Ovary (tissue), 9 donors: ENCODE data around the gene RASSF9. TPM values are rescaled to one million over a fixed set of nuclear protein-coding genes. Genes with fewer than 3 reads are reported as not detected.

Experiments used
- DNase-seq, 5 donors: peaks; one replicate each; pipeline ENCODE4 v3.0.0-alpha.2; 2019 to 2020
- H3K27ac ChIP-seq, 2 donors: fragments of 200-600 bp; one replicate each; pipeline versions ENCODE4 v1.5.1 to v1.8.0; 2019 to 2022
- H3K27me3 ChIP-seq: fragments of 200-600 bp; one replicate; pipeline ENCODE4 v1.8.0; 2022
- H3K36me3 ChIP-seq: fragments of 200-600 bp; sonication (generic); one replicate; pipeline ENCODE4 v1.5.1; 2019
- H3K4me1 ChIP-seq: one replicate; pipeline ENCODE4 v1.8.1; 2013; ENCODE audit warnings: mild to moderate bottlenecking, moderate library complexity; ENCODE audit not compliant: insufficient read depth
- H3K4me3 ChIP-seq: fragments of 200-600 bp; sonication (generic); one replicate; pipeline ENCODE4 v1.5.1; 2017
- H3K9me3 ChIP-seq, 2 donors: fragments of 200-600 bp in 1 of 2; sonication (generic) in 1 of 2; one replicate each; pipeline versions ENCODE4 v1.5.1 to v1.8.1; 2013 to 2019; ENCODE audit warnings: mild to moderate bottlenecking in 1 of 2, moderate library complexity in 1 of 2
- CTCF ChIP-seq, 3 donors: fragments of 450-650 bp in 2 of 3; fragments of 200-600 bp in 1 of 3; IDR thresholded peaks; one replicate each; pipeline versions ENCODE4 v1.5.1 to v1.8.0; 2016 to 2022; ENCODE audit warnings: antibody characterized with exemption in 3 of 3, mild to moderate bottlenecking in 1 of 3
- EP300 ChIP-seq: sonication (generic); formaldehyde crosslinking; IDR thresholded peaks from one replicate; pipeline ENCODE4 v1.6.1; 2017; ENCODE audit warnings: antibody characterized with exemption
- POLR2A ChIP-seq: fragments of 450-650 bp; IDR thresholded peaks from one replicate; pipeline ENCODE4 v1.6.1; 2017; ENCODE audit warnings: antibody characterized with exemption, mild to moderate bottlenecking, moderate library complexity
- WGBS, 3 donors: extraction: QIAGEN DNeasy Blood & Tissue Kit in 1 of 3; methylation state at CpG; one replicate each; pipeline versions ENCODE4 v1.1.5 to v1.1.7; 2013 to 2017; 5-methylcytosine and 5-hydroxymethylcytosine counted together
- intact Hi-C, 4 donors: fragments of 100-400 bp; cut with DNase I; formaldehyde crosslinking; loops; one replicate each; pipeline versions ENCODE4 v1.11.0 to v1.15.1; 2022 to 2023
- polyA plus RNA-seq, 2 donors: library from polyadenylated mRNA; stranded (reverse); fragments of 200-250 nt in 1 of 2; fragments of 350-450 nt in 1 of 2; fragmentation: Illumina TruSeq in 1 of 2; extraction: RNeasy Lipid Tissue Mini Kit (QIAGEN cat#74804) in 1 of 2; gene quantifications; one replicate each; pipeline ENCODE4 v1.2.3, GENCODE V29; 2013 to 2014
- total RNA-seq, 7 donors: library from RNA; depleted of rRNA in 2 of 7; stranded (reverse); fragments of >200 nt in 2 of 7; fragmentation: NEBNext Ultra II Directional in 3 of 7; extraction: Animal tissue kit (Norgen Biotek cat#: 25700) in 3 of 7; gene quantifications; one replicate each; pipeline versions ENCODE4 v1.1.0 to v1.2.4, GENCODE V29; 2016 to 2023
- donor health status: DM: no; HTN: no; CAD: no; lungs with moderate emphysema.
- donor health status: DM: no; HTN: no; CAD: no.
- donor health status: Bipolar disorder and iron deficiency.
- donor health status: DM: yes; HTN: yes; CAD: no.
- donor health status: DM: no; HTN: no; CAD: no.
- donor health status: DM: yes; HTN: yes; CAD: no.

The RASSF9 gene
- total and polyA plus RNA-seq, 9 donors = 0.56 to 4.9 (median 3.1) TPM

GRCh38 chr12:85759623-85760022, 76.6 kb downstream of the RASSF9 start:
- WGBS, 3 donors = 90 to 95% (median 92%) methylated on average over 3 of the region's 3 CpGs
- intact Hi-C loops = no loop called here

GRCh38 chr12:85759091-85759490, 77.1 kb downstream of the RASSF9 start:
- no peaks in the 10 kb centered on the region for H3K4me1 ChIP-seq
- no peaks in the 10 kb centered on the region for H3K27me3 ChIP-seq
- intact Hi-C loops = no loop called here
- no peak overlapping the region for H3K27ac ChIP-seq
- 62 to 75% (median 66%) methylated on average over 3 of the region's 3 CpGs for WGBS, 3 donors
- no peaks in the 10 kb centered on the region for H3K9me3 ChIP-seq
- no peak overlapping the region for H3K4me3 ChIP-seq
- TF ChIP-seq POLR2A (no peak), CTCF (IDR thresholded peaks at IDR 0.05) (no peak), EP300 (no peak)
- H3K36me3 ChIP-seq = no peaks in the 10 kb centered on the region
- no peak for DNase-seq

More at GRCh38 chr12:85759623-85760022, 76.6 kb downstream of the RASSF9 start:
- Histone ChIP-seq H3K4me1 (no peaks in the 10 kb centered on the region), H3K36me3 (no peaks in the 10 kb centered on the region), H3K4me3 (no peak overlapping the region), H3K27ac (no peak overlapping the region), H3K27me3 (no peaks in the 10 kb centered on the region), H3K9me3 (no peaks in the 10 kb centered on the region)
- DNase-seq = no peak
- TF ChIP-seq EP300 (no peak), POLR2A (no peak), CTCF (IDR thresholded peaks at IDR 0.05) (no peak)

GRCh38 chr12:85755760-85756159, 80.4 kb downstream of the RASSF9 start:
- H3K4me1 ChIP-seq = no peaks in the 10 kb centered on the region
- no peak overlapping the region for H3K4me3 ChIP-seq
- no peaks in the 10 kb centered on the region for H3K9me3 ChIP-seq
- intact Hi-C loops = no loop called here
- no peak for DNase-seq
- no peaks in the 10 kb centered on the region for H3K36me3 ChIP-seq
- no peak for TF ChIP-seq CTCF (IDR thresholded peaks at IDR 0.05)
- no peak for TF ChIP-seq POLR2A
- no peak for TF ChIP-seq EP300
- peaks cover under 1% of the 10 kb centered on the region for H3K27me3 ChIP-seq
- no peak overlapping the region for H3K27ac ChIP-seq

Other genes with a start within 250 kb of the RASSF9 start
- 1 to 10 TPM in 1 of 7 donors, under 1 TPM in 3, not detected in 3; 0.15 to 1.6 (median 0.71) TPM for gene NTS, start 37.9 kb upstream of the RASSF9 start, total RNA-seq
- gene NTS, start 37.9 kb upstream of the RASSF9 start, polyA plus RNA-seq = 10 to 100 TPM in 1 of 2 donors, under 1 TPM in 1; 0.80 to 11.7 TPM